Putamen (tissue), 1 donor: ENCODE results near the gene MESP2.

Experiments
- DNase-seq: peaks from one replicate; pipeline ENCODE4 v3.0.0-alpha.2; 2016; ENCODE audit warnings: low spot score

MESP2 gene

GRCh38 chr15:89817701-89818280 lies 41.7 kb downstream of the MESP2 start:
- DNase-seq = no peak

GRCh38 chr15:89818287-89818686 lies 42.2 kb downstream of the MESP2 start:
- no peak for DNase-seq

GRCh38 chr15:89820666-89821611 lies 44.8 kb downstream of the MESP2 start:
- DNase-seq = no peak

GRCh38 chr15:89822026-89822425 lies 45.9 kb downstream of the MESP2 start:
- no peak for DNase-seq

GRCh38 chr15:89822611-89822950 lies 46.4 kb downstream of the MESP2 start:
- DNase-seq = no peak

- DNase-seq = no peak
These were observed 47.0 kb downstream of the MESP2 start for GRCh38 chr15:89822951-89823711.

GRCh38 chr15:89823836-89824606 lies 47.9 kb downstream of the MESP2 start:
- DNase-seq = no peak

GRCh38 chr15:89824607-89824867 lies 48.4 kb downstream of the MESP2 start:
- no peak for DNase-seq

GRCh38 chr15:89825271-89825940 lies 49.3 kb downstream of the MESP2 start:
- no peak for DNase-seq

- DNase-seq = no peak
These were observed 50.8 kb downstream of the MESP2 start for GRCh38 chr15:89826671-89827655.

GRCh38 chr15:89827829-89828228 lies 51.7 kb downstream of the MESP2 start:
- DNase-seq = no peak
